Ovary (tissue), 9 donors: Measurements from ENCODE around the gene PFKFB2. TPM values are rescaled to one million over a fixed set of nuclear protein-coding genes. Genes with fewer than 3 reads are reported as not detected.

Experiments used
- DNase-seq, 5 donors: peaks; one replicate each; pipeline ENCODE4 v3.0.0-alpha.2; 2019 to 2020
- H3K27ac ChIP-seq, 2 donors: fragments of 200-600 bp; one replicate each; pipeline versions ENCODE4 v1.5.1 to v1.8.0; 2019 to 2022
- H3K27me3 ChIP-seq: fragments of 200-600 bp; one replicate; pipeline ENCODE4 v1.8.0; 2022
- H3K36me3 ChIP-seq: fragments of 200-600 bp; sonication (generic); one replicate; pipeline ENCODE4 v1.5.1; 2019
- H3K4me1 ChIP-seq: one replicate; pipeline ENCODE4 v1.8.1; 2013; ENCODE audit warnings: mild to moderate bottlenecking, moderate library complexity; ENCODE audit not compliant: insufficient read depth
- H3K4me3 ChIP-seq: fragments of 200-600 bp; sonication (generic); one replicate; pipeline ENCODE4 v1.5.1; 2017
- H3K9me3 ChIP-seq, 2 donors: fragments of 200-600 bp in 1 of 2; sonication (generic) in 1 of 2; one replicate each; pipeline versions ENCODE4 v1.5.1 to v1.8.1; 2013 to 2019; ENCODE audit warnings: mild to moderate bottlenecking in 1 of 2, moderate library complexity in 1 of 2
- EP300 ChIP-seq: sonication (generic); formaldehyde crosslinking; IDR thresholded peaks from one replicate; pipeline ENCODE4 v1.6.1; 2017; ENCODE audit warnings: antibody characterized with exemption
- POLR2A ChIP-seq: fragments of 450-650 bp; IDR thresholded peaks from one replicate; pipeline ENCODE4 v1.6.1; 2017; ENCODE audit warnings: antibody characterized with exemption, mild to moderate bottlenecking, moderate library complexity
- WGBS, 3 donors: extraction: QIAGEN DNeasy Blood & Tissue Kit in 1 of 3; methylation state at CpG; one replicate each; pipeline versions ENCODE4 v1.1.5 to v1.1.7; 2013 to 2017; 5-methylcytosine and 5-hydroxymethylcytosine counted together
- intact Hi-C, 4 donors: fragments of 100-400 bp; cut with DNase I; formaldehyde crosslinking; loops; one replicate each; pipeline versions ENCODE4 v1.11.0 to v1.15.1; 2022 to 2023
- polyA plus RNA-seq, 2 donors: library from polyadenylated mRNA; stranded (reverse); fragments of 200-250 nt in 1 of 2; fragments of 350-450 nt in 1 of 2; fragmentation: Illumina TruSeq in 1 of 2; extraction: RNeasy Lipid Tissue Mini Kit (QIAGEN cat#74804) in 1 of 2; gene quantifications; one replicate each; pipeline ENCODE4 v1.2.3, GENCODE V29; 2013 to 2014
- total RNA-seq, 7 donors: library from RNA; depleted of rRNA in 2 of 7; stranded (reverse); fragments of >200 nt in 2 of 7; fragmentation: NEBNext Ultra II Directional in 3 of 7; extraction: Animal tissue kit (Norgen Biotek cat#: 25700) in 3 of 7; gene quantifications; one replicate each; pipeline versions ENCODE4 v1.1.0 to v1.2.4, GENCODE V29; 2016 to 2023
- TF ChIP-seq, protein P1 (sequence below), 3 donors: fragments of 450-650 bp in 2 of 3; fragments of 200-600 bp in 1 of 3; IDR thresholded peaks; one replicate each; pipeline versions ENCODE4 v1.5.1 to v1.8.0; 2016 to 2022; ENCODE audit warnings: antibody characterized with exemption in 3 of 3, mild to moderate bottlenecking in 1 of 3
- donor health status: DM: no; HTN: no; CAD: no; lungs with moderate emphysema.
- donor health status: DM: no; HTN: no; CAD: no.
- donor health status: Bipolar disorder and iron deficiency.
- donor health status: DM: yes; HTN: yes; CAD: no.
- donor health status: DM: no; HTN: no; CAD: no.
- donor health status: DM: yes; HTN: yes; CAD: no.

Gene PFKFB2
- total and polyA plus RNA-seq, 9 donors, result 3.0 to 11.4 (median 7.7) TPM

- H3K4me1 ChIP-seq, result peaks cover 7% of the 10 kb centered on the region
- no peak for DNase-seq
- H3K4me3 ChIP-seq, result no peak overlapping the region
- intact Hi-C loops, result loop anchor here in 1 of 4 donors (10.0 kb wide), 1 partner anchor 357 kb away; no protein-coding TSS in a partner anchor
- H3K9me3 ChIP-seq, result no peaks in the 10 kb centered on the region
- H3K27ac ChIP-seq, result no peak overlapping the region
- TF ChIP-seq POLR2A (no peak), EP300 (no peak)
- TF ChIP-seq, protein P1, sequence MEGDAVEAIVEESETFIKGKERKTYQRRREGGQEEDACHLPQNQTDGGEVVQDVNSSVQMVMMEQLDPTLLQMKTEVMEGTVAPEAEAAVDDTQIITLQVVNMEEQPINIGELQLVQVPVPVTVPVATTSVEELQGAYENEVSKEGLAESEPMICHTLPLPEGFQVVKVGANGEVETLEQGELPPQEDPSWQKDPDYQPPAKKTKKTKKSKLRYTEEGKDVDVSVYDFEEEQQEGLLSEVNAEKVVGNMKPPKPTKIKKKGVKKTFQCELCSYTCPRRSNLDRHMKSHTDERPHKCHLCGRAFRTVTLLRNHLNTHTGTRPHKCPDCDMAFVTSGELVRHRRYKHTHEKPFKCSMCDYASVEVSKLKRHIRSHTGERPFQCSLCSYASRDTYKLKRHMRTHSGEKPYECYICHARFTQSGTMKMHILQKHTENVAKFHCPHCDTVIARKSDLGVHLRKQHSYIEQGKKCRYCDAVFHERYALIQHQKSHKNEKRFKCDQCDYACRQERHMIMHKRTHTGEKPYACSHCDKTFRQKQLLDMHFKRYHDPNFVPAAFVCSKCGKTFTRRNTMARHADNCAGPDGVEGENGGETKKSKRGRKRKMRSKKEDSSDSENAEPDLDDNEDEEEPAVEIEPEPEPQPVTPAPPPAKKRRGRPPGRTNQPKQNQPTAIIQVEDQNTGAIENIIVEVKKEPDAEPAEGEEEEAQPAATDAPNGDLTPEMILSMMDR (IDR thresholded peaks at IDR 0.05), result no peak
- H3K36me3 ChIP-seq, result no peaks in the 10 kb centered on the region
- H3K27me3 ChIP-seq, result no peaks in the 10 kb centered on the region
- 90 to 96% (median 94%) methylated on average over 1 of the region's 1 CpG for WGBS, 3 donors
Measured at GRCh38 chr1:207047505-207047904, 5.6 kb upstream of the PFKFB2 start.

DNA sequence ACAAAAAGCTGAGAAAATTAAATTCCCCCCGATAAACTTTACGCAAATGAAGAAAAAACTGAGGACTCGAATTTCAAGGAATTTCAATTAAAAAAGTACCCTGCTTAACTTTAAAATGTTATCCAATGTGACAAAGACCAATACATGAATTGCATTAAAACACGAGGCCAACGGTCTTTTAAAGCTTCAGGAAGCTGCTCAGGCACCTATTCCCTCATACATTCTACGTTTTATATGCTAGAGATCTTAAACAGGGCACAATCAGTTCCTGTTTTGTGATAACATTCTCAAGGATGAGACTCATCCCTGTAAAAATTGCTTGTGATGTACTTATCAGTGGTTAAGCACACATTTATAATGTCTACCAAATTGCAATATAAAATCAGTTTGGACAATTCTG lies 5.0 kb upstream of the PFKFB2 start:
- TF ChIP-seq, protein P1 (IDR thresholded peaks at IDR 0.05), result no peak
- TF ChIP-seq POLR2A (no peak), EP300 (no peak)
- Histone ChIP-seq H3K4me1 (peaks cover 7% of the 10 kb centered on the region), H3K36me3 (no peaks in the 10 kb centered on the region), H3K9me3 (no peaks in the 10 kb centered on the region), H3K4me3 (no peak overlapping the region), H3K27me3 (no peaks in the 10 kb centered on the region), H3K27ac (no peak overlapping the region)
- 68 to 77% (median 75%) methylated on average over 6 of the region's 6 CpGs for WGBS, 3 donors
- intact Hi-C loops, result loop anchor here in 1 of 4 donors (10.0 kb wide), 1 partner anchor 357 kb away; no protein-coding TSS in a partner anchor
- no peak for DNase-seq

DNA sequence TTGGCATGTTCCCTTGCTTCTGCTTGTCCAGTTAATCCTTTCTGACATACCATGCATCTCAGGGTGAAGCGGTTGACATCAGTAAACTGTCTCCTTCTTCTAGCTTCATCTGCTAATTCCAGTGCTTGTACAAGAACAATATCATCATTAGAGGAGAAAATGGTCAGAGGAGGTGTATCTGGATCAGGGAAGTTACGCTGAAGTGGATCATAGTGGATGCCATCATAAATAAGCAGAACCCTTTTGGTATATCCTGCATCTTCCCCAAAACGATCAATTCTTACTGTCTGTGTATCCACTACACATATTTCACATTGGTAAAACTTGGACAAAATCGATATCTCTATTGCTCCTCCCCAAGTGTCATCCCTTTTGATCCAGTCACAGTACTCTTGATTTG lies 4.0 kb upstream of the PFKFB2 start:
- WGBS, 3 donors, result 79 to 83% (median 83%) methylated on average over 4 of the region's 4 CpGs
- TF ChIP-seq, protein P1 (IDR thresholded peaks at IDR 0.05), result no peak
- TF ChIP-seq EP300 (no peak), POLR2A (no peak)
- H3K27ac ChIP-seq, result no peak overlapping the region
- no peaks in the 10 kb centered on the region for H3K9me3 ChIP-seq
- H3K27me3 ChIP-seq, result no peaks in the 10 kb centered on the region
- H3K36me3 ChIP-seq, result no peaks in the 10 kb centered on the region
- DNase-seq, result no peak
- intact Hi-C loops, result loop anchor here in 1 of 4 donors (10.0 kb wide), 1 partner anchor 356 kb away; no protein-coding TSS in a partner anchor
- no peak overlapping the region for H3K4me3 ChIP-seq
- peaks cover 7% of the 10 kb centered on the region for H3K4me1 ChIP-seq

DNA sequence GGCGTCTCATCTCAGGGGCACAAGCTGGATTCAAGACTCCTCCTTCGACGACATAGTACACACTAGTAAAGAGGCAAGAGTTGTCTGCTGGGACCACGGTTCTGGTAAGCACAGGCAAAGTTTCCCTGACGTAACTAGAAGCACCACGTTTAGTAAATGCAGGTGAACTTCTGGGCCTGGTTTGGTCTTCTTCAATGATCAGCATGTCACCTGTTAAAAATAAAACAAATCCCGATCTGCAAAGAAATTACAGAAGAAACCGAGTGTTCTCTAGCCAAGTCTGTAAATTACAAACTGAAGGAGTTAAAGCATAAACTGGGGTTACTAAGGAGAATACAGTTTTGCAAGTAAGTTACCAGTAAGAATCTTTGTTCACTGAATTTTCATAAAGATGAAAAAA lies 3.6 kb upstream of the PFKFB2 start:
- H3K36me3 ChIP-seq, result no peaks in the 10 kb centered on the region
- no peaks in the 10 kb centered on the region for H3K9me3 ChIP-seq
- TF ChIP-seq, protein P1 (IDR thresholded peaks at IDR 0.05), result no peak
- no peak for TF ChIP-seq POLR2A
- TF ChIP-seq EP300, result no peak
- 37 to 47% (median 37%) methylated on average over 8 of the region's 8 CpGs for WGBS, 3 donors
- no peaks in the 10 kb centered on the region for H3K27me3 ChIP-seq
- peak overlapping the region; percentile 80 for H3K4me3 ChIP-seq
- peak overlapping the region in 1 of 2 donors; percentile 62 for H3K27ac ChIP-seq
- no peak for DNase-seq
- intact Hi-C loops, result loop anchor here in 1 of 4 donors (10.0 kb wide), 1 partner anchor 355 kb away; no protein-coding TSS in a partner anchor
- H3K4me1 ChIP-seq, result peaks cover 7% of the 10 kb centered on the region
